ENCODE data around the gene EMC6.
"Not testable (repeated sequence)": the region's sequence is repeated elsewhere in the genome, so short reads cannot be mapped to it uniquely, and the experiment has no call there.

Gene EMC6

GRCh38 chr17:3704931-3705717, 36.5 kb downstream of the EMC6 start:
- in situ Hi-C loops (cut with MboI; ENCODE audit: low sequenced_read_pairs) = no loop called here

GRCh38 chr17:3705718-3705984, 37.0 kb downstream of the EMC6 start:
- in situ Hi-C loops (cut with MboI; ENCODE audit: low sequenced_read_pairs) = not testable (repeated sequence)

GRCh38 chr17:3708366-3708765, 39.8 kb downstream of the EMC6 start:
- in situ Hi-C loops (cut with MboI; ENCODE audit: low sequenced_read_pairs) = no loop called here

- in situ Hi-C loops (cut with MboI; ENCODE audit: low sequenced_read_pairs) = no loop called here
Observed at GRCh38 chr17:3710951-3711383, 42.4 kb downstream of the EMC6 start.

GRCh38 chr17:3712811-3713463, 44.3 kb downstream of the EMC6 start:
- in situ Hi-C loops (cut with MboI; ENCODE audit: low sequenced_read_pairs) = no loop called here

GRCh38 chr17:3715296-3715695, 46.7 kb downstream of the EMC6 start:
- in situ Hi-C loops (cut with MboI; ENCODE audit: low sequenced_read_pairs) = no loop called here

GRCh38 chr17:3718201-3718600, 49.6 kb downstream of the EMC6 start:
- in situ Hi-C loops (cut with MboI; ENCODE audit: low sequenced_read_pairs) = no loop called here

- in situ Hi-C loops (cut with MboI; ENCODE audit: low sequenced_read_pairs) = no loop called here
Observed at GRCh38 chr17:3719265-3719664, 50.7 kb downstream of the EMC6 start.
